Mesothelial cell of epicardium (in vitro differentiated cells): Measurements from ENCODE around the gene ALDH3B1. TPM values are rescaled to one million over a fixed set of nuclear protein-coding genes. Genes with fewer than 3 reads are reported as not detected.

ENCODE experiments used
- DNase-seq, 2 experiments: peaks; one replicate each; pipeline ENCODE4 v3.0.0; 2021; ENCODE audit warnings: low spot score in 2 of 2; ENCODE audit not compliant: unreplicated experiment in 2 of 2
- H3K27ac Mint-ChIP-seq: 2 replicates; pipeline ENCODE4 v1.8.0; 2021; ENCODE audit warnings: mixed read lengths
- H3K27me3 Mint-ChIP-seq: 2 replicates; pipeline ENCODE4 v1.8.0; 2021; ENCODE audit warnings: low read depth, mixed read lengths
- H3K36me3 Mint-ChIP-seq: 2 replicates; pipeline ENCODE4 v1.8.0; 2021; ENCODE audit warnings: mixed read lengths
- H3K4me1 Mint-ChIP-seq: 2 replicates; pipeline ENCODE4 v1.8.0; 2021; ENCODE audit warnings: mixed read lengths
- H3K4me3 Mint-ChIP-seq: 2 replicates; pipeline ENCODE4 v1.8.0; 2021; ENCODE audit warnings: mild to moderate bottlenecking, moderate library complexity, mixed read lengths
- H3K9me3 Mint-ChIP-seq: 2 replicates; pipeline ENCODE4 v1.8.0; 2021; ENCODE audit warnings: mixed read lengths
- total RNA-seq: library from RNA; stranded (reverse); gene quantifications from 3 replicates; pipeline ENCODE4 v1.2.1, GENCODE V29; 2021
- TF ChIP-seq, protein P1 (sequence below): fragments of 200-600 bp; sonication (generic); IDR thresholded peaks from one replicate; pipeline ENCODE4 v1.5.0; 2021; ENCODE audit warnings: antibody characterized with exemption; ENCODE audit not compliant: unreplicated experiment

ALDH3B1 gene
- total RNA-seq, 1 donor from 2014 or later, result 1.8 TPM

DNA sequence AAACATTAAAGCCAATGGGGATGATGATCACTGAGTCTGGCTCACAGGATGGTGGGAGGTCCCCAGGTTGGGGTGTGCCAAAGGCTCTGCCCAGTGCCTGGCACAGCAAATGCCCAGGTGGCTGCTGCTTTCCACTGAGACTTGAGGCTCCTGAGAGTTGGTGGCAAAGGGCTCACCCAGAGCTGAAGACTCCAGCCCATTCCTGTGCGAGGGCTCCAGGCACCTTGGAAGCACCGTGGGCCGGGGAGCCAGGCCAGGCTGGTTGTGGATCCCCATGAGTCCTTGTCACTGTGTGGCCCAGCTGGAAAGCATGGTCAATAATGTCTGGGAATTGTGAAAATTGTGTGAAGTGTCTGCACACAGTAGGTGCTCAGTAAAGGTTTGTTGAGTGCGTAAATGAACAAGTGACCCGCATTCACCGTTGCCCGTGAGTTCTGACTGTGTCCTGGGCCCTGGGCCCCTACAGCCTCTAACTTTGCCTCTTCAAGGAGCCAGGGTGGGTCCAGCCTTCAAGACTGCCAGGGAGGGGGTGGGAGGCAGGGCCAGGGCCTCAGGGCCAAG is 3.4 kb upstream of the ALDH3B1 start:
- H3K4me1 Mint-ChIP-seq, result peaks cover 40% of the 10 kb centered on the region

DNA sequence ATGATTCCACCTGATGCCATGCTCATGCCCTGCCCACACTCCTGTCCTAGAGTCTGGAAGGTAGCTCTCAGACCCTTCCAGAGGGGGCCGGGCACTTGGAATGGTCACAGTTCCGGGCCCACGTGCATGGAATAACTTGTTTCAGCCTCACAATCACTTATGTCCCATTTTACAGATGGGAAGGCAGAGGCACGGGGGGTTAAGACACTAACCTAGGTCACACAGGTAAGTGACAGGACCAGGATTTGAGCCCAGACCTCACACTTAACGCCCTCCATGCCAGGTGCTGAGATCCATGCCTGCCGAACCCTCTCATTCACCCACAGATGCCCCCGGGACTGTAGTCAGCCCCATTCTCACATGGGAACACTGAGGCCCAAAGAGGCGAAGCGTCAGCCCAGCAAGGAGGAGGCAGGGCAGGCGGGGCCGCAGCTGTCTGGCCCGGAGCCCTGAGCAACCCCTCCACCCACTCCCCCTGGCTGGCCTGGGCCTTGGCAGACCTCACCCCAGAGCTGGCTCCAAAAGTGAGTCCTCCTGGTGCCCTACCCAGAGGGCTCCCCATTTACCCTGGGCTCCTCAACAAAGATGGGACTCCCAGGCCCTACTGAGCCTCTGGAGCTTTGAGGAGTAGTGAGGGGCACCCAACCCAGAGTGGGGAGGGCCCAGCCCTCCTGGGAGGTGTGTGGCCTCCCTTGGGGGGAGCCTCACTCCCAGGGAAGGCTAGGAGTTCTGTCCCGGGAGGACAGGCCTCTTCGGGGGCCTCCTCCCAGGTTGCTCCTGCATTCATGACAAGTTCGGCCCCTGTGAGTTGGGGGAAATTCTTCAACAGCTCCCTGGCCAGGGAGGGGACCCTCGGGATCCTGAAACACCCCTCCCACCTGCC is 2.4 kb upstream of the ALDH3B1 start:
- H3K9me3 Mint-ChIP-seq, result no peaks in the 10 kb centered on the region
- no peak overlapping the region for H3K4me3 Mint-ChIP-seq
- peaks cover 7% of the 10 kb centered on the region for H3K27me3 Mint-ChIP-seq
- DNase-seq, result no peak
- no peaks in the 10 kb centered on the region for H3K36me3 Mint-ChIP-seq
- TF ChIP-seq, protein P1, sequence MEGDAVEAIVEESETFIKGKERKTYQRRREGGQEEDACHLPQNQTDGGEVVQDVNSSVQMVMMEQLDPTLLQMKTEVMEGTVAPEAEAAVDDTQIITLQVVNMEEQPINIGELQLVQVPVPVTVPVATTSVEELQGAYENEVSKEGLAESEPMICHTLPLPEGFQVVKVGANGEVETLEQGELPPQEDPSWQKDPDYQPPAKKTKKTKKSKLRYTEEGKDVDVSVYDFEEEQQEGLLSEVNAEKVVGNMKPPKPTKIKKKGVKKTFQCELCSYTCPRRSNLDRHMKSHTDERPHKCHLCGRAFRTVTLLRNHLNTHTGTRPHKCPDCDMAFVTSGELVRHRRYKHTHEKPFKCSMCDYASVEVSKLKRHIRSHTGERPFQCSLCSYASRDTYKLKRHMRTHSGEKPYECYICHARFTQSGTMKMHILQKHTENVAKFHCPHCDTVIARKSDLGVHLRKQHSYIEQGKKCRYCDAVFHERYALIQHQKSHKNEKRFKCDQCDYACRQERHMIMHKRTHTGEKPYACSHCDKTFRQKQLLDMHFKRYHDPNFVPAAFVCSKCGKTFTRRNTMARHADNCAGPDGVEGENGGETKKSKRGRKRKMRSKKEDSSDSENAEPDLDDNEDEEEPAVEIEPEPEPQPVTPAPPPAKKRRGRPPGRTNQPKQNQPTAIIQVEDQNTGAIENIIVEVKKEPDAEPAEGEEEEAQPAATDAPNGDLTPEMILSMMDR, result no peak
- H3K27ac Mint-ChIP-seq, result no peak overlapping the region
- peaks cover 39% of the 10 kb centered on the region for H3K4me1 Mint-ChIP-seq

More for the DNA sequence above, 3.4 kb upstream of the ALDH3B1 start:
- TF ChIP-seq, protein P1, result no peak
- H3K27ac Mint-ChIP-seq, result no peak overlapping the region
- no peaks in the 10 kb centered on the region for H3K36me3 Mint-ChIP-seq
- H3K9me3 Mint-ChIP-seq, result no peaks in the 10 kb centered on the region
- peaks cover 9% of the 10 kb centered on the region for H3K27me3 Mint-ChIP-seq
- no peak overlapping the region for H3K4me3 Mint-ChIP-seq
- no peak for DNase-seq

DNA sequence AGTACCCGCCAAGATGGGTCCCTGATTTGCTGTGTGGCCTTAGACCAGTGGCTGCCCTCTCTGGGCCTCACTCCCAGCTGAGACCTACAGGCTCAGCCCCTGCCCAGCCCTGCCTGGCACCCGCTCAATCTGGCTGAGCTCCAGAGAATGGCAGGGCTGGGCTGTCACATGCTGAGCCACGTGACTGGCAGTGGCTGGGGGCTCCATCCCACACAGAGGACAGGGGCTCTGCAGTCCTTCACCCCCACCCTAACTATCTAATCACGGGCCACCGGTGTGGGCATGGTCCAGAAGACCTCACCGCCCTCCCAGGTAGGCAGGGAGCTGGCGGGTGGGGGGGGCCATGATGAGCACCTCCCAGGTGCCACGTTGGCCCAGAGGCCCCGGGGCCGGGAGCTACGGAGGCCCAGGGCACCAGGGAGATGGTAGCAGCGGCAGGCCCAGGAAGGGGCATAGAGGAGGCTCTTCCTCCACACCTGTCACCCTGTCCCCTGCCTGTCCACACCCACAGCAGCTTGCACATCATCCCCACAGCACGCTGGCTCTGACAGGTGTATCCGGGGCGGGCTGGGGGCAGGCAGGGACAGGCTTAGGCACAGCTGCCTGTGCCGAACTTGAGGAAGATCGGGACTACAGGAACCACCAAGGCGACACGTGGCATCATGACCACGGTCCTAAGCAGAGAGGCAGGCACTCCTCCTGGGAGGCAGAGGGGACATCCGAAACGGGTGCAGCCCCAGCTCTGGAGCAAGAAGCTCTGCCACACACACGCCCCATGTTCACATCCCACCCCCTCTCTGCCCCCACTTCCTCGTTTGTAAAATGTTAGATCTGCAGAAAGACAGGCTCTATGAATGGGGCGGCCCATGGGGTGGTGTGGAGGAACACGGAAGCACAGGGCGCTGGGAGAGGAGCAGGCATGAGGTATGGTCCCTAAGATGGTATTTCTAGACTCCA is 1.5 kb upstream of the ALDH3B1 start:
- no peak overlapping the region for H3K4me3 Mint-ChIP-seq
- peaks cover 44% of the 10 kb centered on the region for H3K4me1 Mint-ChIP-seq
- H3K27me3 Mint-ChIP-seq, result peaks cover 4% of the 10 kb centered on the region
- H3K9me3 Mint-ChIP-seq, result no peaks in the 10 kb centered on the region
- H3K36me3 Mint-ChIP-seq, result no peaks in the 10 kb centered on the region
- peak overlapping the region; percentile 82 for H3K27ac Mint-ChIP-seq
- TF ChIP-seq, protein P1, result no peak
- DNase-seq, result no peak

DNA sequence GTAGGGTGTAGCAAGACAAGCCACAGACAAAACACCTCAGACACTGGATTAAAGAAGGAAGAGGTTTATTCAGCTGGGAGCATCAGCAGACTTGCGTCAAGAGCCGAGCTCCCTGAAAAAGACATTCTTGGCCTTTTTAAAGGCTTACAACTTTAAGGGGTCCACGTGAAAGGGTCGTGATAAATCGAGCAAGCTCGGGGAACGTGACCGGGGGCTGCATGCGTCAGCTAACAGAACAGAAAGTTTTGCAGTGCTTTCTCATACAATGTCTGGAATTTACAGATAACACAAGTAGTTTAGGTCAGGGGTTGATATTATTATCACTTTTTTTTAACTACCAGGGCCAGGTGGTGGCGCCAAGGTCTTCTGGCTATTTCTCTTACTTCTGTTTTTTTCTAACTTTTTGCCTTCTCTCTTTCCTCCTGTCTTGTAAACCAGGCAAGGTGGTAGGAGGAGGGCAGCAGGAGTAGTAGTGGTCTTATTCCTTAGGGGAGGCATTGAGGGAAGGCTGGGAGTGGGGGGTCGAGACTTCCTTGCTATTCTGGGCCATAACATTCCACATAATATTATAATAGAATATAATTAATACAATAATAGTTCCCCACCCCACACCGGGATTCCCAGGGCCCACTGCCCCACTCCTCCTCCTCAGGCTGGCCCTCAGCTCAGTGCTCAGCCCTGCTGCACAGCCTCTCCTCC is 587 bp upstream of the ALDH3B1 start:
- H3K4me1 Mint-ChIP-seq, result peaks cover 47% of the 10 kb centered on the region
- H3K27ac Mint-ChIP-seq, result peak overlapping the region; percentile 82
- no peak for DNase-seq
- TF ChIP-seq, protein P1, result no peak
- H3K9me3 Mint-ChIP-seq, result no peaks in the 10 kb centered on the region
- no peak overlapping the region for H3K4me3 Mint-ChIP-seq
- H3K36me3 Mint-ChIP-seq, result no peaks in the 10 kb centered on the region
- H3K27me3 Mint-ChIP-seq, result peaks cover 2% of the 10 kb centered on the region
